Superior temporal gyrus (tissue), 1 donor: ENCODE data around the gene LRP3.

ENCODE experiments used
- DNase-seq: peaks from one replicate; pipeline ENCODE4 v3.0.0-alpha.2; 2016; ENCODE audit errors: extremely low spot score

The LRP3 gene

DNA sequence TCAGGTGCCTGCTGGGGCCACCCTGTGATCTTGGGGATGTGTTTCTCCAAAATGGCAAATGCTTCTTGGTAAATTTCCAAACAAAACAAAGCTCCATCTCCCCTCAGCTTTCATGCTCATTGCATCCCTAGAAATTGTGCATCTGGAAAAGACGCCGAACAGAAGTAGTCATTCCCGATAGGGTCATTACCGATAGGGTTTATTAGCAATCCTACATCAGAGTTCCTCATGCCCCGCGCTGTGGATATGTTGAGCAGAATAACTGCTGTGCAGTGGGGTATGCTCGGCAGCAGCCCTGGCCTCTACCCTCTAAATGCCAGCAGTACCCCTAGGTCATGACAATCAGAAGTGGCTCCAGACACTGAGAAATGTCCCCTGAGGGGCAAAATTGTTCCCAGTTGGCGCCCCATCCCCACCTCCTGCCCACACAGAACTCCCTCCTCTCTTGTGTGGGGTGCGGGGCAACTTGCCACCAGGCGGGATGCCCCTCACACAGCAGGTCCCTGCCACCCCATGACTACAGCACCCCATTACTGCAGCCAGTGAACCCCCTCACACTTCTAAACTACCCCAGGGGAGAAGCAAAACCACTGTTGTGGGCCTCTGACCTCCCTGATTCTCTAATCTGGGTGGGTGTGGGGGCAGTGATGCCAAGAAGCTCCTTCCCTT lies 44.5 kb downstream of the LRP3 start:
- no peak for DNase-seq

DNA sequence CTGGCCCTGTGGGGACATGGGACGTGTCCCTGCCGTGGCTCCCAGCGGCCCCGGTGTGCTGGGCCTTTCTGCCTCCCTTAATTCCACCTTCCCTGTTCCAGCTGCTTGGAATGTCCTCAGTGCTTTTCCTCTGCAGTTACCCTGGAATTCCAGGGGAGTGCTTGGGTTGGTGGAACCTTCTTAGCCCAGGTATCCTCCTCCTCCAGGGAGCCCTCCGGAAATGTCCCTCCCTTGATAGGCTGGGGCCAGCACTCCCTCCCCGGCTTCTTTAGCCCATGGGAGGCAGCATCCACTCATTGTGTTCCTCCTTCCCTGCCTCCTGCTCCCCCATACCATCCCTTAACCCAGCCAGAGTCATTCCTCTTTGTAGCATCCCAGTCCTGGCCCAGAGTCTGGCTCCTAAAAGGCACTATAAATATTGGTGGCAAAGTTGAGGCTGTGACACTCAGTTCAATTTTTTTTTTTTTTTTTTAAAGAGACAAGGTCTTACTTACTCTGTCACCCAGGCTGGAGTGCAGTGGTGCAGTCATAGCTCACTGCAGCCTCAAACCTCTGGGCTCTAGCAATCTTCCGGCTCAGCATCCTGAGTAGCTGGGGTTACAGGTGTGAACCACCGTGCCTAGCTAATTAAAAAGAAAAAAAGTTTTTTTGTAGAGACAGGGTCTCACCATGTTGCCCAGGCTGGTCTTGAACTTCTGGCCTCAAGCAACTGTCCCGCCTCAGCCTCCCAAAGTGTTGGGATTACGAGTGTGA lies 45.3 kb downstream of the LRP3 start:
- DNase-seq = no peak

- no peak for DNase-seq
Measured at GRCh38 chr19:33240181-33240771, 46.1 kb downstream of the LRP3 start.

GRCh38 chr19:33241091-33241529 lies 47.0 kb downstream of the LRP3 start:
- no peak for DNase-seq

DNA sequence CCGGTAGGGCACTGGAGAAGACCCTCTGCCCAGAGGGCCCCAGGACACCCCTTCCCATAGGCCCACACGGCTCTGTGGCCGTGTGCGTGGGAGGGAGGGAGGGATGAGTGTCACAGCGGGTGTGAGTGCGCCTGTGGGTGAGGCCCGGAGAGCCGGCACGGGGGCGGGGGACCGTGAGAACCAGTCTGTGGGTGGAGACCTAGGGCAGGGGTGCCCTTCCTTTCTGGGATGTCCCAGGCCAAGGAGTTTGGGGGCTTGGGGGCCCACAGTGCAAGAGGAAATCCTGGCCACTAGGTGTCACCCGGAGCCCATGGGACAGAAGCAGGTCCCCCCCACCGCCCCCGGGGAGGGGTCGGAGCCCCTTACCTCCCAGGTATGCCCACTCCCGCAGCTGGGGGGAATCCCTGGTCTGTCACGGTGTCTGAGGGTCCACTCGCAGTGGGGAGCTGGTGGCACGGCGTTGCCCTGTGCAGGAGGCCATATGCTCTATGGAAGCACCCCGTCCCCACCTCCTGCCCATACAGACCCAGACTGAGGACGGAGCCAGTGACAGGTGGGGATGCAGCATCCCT lies 47.5 kb downstream of the LRP3 start:
- peak; percentile 18 for DNase-seq

- DNase-seq = no peak
Measured at GRCh38 chr19:33242131-33242530, 48.0 kb downstream of the LRP3 start.

- no peak for DNase-seq
Measured at GRCh38 chr19:33242911-33243310, 48.8 kb downstream of the LRP3 start.

DNA sequence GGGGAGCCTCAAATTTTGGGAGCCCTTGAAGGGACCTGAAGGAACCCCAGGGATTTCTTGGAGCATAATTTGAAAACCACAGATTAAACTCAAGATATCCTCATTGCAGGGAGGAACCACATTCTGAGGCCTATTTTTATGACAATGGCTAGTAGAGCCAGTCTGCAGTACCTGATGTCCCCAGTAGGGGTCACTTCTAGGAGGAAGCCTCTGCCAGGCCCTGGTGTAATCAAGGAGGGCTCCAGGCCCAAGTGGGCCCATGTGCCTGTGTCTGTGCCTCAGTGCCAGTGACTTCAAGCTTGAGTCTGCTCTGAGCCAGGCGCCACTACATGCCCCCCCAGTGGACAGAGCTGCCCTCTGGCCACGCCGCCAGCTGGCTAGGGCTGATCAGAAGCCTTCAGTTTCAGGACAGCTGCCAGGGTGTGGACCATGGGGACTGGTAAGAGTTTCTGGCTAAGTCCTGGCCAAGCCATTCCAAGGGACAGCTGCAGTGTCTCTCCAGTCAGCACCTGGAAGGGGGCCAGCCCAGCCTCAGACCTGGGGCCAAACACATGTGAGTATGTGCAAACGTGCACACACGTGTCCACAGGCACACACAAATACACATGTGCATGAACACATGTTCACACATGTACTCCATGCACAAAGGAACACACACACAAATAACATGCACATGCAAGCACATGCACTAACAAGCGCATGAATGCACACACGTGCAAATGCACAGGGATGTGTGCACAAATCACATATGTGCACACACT lies 52.0 kb downstream of the LRP3 start:
- DNase-seq = no peak

DNA sequence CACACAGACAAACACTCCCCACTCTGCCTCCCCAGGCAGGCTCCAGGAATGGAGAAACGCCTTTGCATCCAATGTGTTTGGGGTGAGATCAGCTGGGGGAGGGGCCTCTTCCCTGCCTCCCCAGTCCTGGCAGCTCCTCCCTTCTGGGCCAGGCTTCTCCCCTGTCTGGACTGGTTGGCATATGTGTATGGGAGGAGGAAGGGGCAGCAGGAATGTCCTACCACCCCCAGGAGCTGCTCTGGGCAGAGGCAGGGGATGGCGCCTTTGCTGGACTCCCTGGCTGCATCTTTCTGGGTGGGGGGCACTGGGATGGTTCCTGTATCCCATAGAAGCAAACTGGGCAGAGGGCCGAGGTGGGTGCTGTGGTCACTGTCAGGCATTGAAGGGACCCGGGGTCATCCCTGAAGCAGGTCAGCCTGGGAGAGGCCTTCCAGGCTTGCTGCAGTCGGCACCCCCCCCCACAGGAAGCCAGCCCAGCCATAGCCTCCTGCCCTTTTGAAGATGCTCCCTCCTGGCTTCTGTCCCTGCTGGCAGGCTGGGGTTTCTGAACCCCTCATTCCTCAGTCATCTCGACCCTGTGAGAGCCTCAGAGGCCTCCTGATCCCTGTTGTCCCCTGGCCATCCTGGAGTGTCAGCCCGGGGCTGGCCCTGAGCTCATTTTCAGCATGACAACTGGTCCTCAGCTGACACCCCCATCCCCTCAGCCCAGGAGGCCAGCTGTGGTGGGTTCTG lies 52.7 kb downstream of the LRP3 start:
- DNase-seq = no peak

GRCh38 chr19:33247441-33247819 lies 53.3 kb downstream of the LRP3 start:
- no peak for DNase-seq

- no peak for DNase-seq
Measured at GRCh38 chr19:33248104-33248503, 54.0 kb downstream of the LRP3 start.

DNA sequence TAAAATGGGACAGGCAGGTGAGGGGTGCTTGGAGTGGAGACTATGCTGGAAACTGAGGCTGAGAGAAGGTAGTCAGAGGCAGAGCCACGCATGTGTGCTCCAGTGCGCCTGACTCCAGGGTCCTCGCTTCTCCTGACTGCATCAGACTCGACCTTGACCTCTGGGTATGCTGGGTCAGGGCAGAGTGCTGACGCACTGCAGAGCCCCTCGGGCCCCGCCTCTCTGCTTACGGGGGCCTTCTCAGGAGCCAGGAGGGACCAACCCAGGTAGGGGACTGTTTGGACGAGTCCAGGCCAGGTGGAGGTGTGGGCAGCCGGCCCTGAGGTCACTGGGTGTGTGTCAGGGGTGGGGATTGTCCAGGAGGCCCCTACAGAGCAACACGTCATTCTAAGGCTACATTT lies 54.4 kb downstream of the LRP3 start:
- DNase-seq = no peak

- no peak for DNase-seq
Measured at GRCh38 chr19:33248954-33249613, 55.0 kb downstream of the LRP3 start.

DNA sequence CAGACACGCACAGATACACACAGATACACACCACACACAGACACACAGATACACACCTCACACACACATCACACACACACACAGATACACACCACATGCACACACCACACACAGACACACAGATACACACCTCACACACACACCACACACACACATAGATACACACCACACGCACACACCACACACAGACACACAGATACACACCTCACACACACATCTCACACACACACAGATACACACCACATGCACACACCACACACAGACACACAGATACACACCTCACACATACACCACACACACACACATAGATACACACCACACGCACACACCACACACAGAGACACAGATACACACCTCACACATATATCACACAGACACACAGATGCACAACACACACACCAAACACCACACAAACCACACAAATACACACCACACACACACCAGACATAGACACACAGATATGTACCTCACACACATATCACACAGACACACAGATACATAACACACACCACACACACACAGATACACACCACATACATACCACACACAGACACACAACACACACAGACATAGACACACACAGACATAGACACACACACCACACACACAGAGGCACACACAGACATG lies 55.7 kb downstream of the LRP3 start:
- no peak for DNase-seq

- DNase-seq = no peak
Measured at GRCh38 chr19:33250500-33250899, 56.4 kb downstream of the LRP3 start.

GRCh38 chr19:33251076-33251475 lies 56.9 kb downstream of the LRP3 start:
- DNase-seq = no peak

DNA sequence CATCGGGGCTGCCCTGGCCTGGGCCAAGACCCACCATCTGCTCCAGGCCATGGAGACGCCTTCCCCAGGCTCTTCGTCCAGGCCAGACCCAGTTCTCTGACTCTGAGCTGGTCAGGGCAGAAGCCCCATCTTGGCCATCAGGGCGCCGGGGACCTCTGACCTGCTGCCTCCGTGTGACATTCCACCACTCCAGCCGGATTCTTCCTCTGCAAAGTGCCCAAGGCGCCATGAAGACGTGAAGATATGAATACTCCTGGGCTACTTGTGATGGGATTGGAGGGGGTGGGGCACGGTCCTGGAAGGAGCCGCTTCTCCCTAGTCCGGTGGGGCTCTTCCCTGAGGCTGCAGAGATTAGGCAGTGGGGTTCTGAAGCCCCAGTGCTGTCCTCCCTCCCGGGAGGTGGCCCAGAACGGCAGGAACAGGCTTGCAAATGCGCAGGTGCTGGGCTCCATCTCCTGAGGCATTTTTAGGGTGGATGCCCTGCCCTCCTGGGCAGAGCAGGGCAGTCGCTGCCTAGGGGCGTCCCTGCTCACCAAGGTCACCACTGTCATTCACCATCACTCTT lies 57.5 kb downstream of the LRP3 start:
- no peak for DNase-seq

DNA sequence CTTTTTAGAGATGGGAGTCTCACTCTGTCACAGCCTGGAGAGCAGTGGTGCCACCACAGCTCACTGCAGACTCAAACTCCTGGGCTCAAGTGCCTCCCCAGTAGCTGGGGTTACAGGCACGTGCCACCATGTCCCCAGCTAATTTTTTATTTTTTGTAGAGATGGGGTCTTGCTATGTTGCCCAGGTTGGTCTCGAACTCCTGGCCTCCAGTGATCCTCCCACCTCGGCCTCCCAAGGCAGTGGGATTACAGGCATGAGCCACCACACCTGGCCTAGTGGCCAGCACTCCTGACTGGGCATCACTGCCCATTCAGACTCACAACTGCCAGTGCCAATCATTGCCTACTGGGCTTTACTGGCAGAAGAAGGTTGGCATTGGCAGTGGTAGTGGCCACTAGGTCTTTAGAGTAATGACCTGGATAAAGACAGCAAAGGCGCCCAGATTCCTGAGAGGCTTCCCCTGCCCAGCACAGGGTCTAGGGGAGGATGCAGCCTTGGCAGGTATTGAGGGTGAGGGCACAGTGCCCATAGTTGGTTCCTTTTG lies 58.4 kb downstream of the LRP3 start:
- DNase-seq = no peak

DNA sequence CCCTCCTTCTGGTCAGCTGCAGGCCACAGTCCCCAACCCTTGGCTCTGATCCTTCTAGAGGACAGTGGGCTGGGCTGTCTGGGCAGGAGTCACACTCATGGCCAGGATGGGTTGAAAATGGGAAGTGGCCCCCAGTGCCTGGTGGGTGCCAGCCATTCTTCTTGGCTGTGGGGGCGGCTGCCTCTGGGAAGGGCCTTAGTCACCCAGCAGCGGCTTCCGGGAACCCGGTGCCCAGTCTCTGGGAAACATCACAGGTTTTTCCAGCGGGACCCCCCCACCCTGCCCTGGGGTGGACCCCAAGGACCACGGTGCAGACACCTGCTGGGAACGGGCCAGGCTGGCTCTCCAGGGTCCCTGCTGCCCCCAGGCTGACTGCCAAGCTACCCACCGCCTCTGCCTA lies 58.8 kb downstream of the LRP3 start:
- DNase-seq = no peak
